GM20000 (cell line): Measurements from ENCODE around the gene PAK6.

ENCODE experiments used
- DNase-seq: peaks from one replicate; pipeline ENCODE4 v3.0.0; 2012; ENCODE audit warnings: low spot score
- CTCF ChIP-seq: IDR thresholded peaks from 2 replicates; pipeline ENCODE4 v1.5.1; 2012; ENCODE audit warnings: mild to moderate bottlenecking, control low read depth; ENCODE audit errors: extremely low read depth, missing control alignments

Gene PAK6

GRCh38 chr15:40279437-40280141 is 40.7 kb downstream of the PAK6 start:
- DNase-seq, result peak; percentile 89

GRCh38 chr15:40280260-40281056 is 41.6 kb downstream of the PAK6 start:
- no peak for TF ChIP-seq CTCF
- DNase-seq, result no peak

More at GRCh38 chr15:40279437-40280141, 40.7 kb downstream of the PAK6 start:
- peak; percentile 97 for TF ChIP-seq CTCF

GRCh38 chr15:40281057-40281800 is 42.4 kb downstream of the PAK6 start:
- no peak for DNase-seq
- no peak for TF ChIP-seq CTCF

- no peak for DNase-seq
- TF ChIP-seq CTCF, result no peak
Observed at GRCh38 chr15:40281801-40282146, 42.9 kb downstream of the PAK6 start.

GRCh38 chr15:40282147-40282868 is 43.4 kb downstream of the PAK6 start:
- TF ChIP-seq CTCF, result peak; percentile 39
- peak; percentile 87 for DNase-seq

- TF ChIP-seq CTCF, result no peak
- DNase-seq, result peak; percentile 76
Observed at GRCh38 chr15:40282869-40283614, 44.2 kb downstream of the PAK6 start, which contains the start of gene ANKRD63. Gene ANKRD63, minus strand, starts transcription at chr15:40283064. Its CDS starts 478 bp downstream, at chr15:40282586.
